ENCODE measurements around the gene EFCAB10.

DNA sequence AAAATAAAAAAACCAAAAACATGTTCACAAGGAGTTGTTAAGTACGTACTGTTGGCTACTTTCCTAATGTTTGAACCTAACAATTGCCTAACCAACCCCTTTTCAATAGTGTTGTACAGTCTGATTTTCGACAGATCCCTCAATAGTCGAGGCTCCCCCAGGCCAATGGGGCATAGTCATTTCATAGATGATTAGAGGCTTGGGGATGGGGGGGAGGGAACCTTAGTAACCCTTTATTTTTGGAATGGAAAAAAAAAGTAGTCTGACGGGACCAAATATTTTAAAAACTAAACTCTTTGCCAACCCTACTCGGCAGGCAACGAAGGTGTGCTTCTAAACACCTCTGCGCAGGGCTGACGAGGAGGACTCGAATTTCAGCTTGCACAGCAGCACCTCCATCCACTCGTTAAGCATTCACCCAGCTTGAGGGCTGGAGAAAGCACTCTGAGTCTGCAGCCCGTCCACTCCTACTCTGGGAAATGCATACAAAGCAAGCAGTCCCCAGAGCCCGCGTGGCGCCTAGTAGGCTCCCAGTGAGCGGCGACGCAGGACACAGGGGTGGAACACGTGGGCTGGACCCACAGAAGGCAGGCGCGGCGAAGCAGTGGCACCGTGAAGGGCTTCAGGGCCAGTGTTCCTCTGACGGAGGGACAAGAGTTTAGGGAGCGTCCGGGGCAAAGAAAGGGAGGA lies 60.1 kb downstream of the EFCAB10 start:
- TF ChIP-seq CTCF (conservative IDR thresholded peaks at IDR 0.05; ENCODE audit: low read length) (no peak), EZH2phosphoT487 (IDR thresholded peaks at IDR 0.05; ENCODE audit: borderline replicate concordance) (no peak)

Data from Loucy (cell line).